ENCODE results near the gene TMEM217. TPM values are rescaled to one million over a fixed set of nuclear protein-coding genes. Genes with fewer than 3 reads are reported as not detected.

Gene TMEM217
- total RNA-seq, 2 donors from 2014 or later = 2.5 to 3.5 TPM

DNA sequence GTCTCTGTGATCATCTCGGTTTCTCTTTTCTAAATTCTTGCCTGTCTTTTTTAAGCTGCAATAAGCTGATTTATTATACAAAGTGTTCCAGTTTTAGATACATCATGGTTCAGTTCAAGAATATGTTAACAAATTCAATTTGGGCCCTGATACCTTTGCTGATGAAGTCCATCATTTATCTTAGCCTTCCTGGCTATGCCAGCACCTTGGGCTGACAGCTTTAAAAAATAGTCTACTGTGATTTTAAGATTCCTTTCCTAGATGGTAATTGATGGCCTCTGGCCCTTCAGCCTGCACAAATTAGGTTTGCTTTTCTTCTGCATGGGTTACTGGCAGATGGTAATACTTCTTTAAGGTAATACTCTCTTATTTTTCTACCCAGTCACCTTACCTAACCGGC is 7.1 kb upstream of the TMEM217 start:
- Mint-ChIP-seq H3K9me3 (no peaks in the 10 kb centered on the region), H3K4me1 (peaks cover 29% of the 10 kb centered on the region), H3K27ac (no peak overlapping the region), H3K36me3 (ENCODE audit: low read depth) (peaks cover 41% of the 10 kb centered on the region), H3K4me3 (no peak overlapping the region), H3K27me3 (no peaks in the 10 kb centered on the region)
- no peak for ATAC-seq (replicated peaks)

DNA sequence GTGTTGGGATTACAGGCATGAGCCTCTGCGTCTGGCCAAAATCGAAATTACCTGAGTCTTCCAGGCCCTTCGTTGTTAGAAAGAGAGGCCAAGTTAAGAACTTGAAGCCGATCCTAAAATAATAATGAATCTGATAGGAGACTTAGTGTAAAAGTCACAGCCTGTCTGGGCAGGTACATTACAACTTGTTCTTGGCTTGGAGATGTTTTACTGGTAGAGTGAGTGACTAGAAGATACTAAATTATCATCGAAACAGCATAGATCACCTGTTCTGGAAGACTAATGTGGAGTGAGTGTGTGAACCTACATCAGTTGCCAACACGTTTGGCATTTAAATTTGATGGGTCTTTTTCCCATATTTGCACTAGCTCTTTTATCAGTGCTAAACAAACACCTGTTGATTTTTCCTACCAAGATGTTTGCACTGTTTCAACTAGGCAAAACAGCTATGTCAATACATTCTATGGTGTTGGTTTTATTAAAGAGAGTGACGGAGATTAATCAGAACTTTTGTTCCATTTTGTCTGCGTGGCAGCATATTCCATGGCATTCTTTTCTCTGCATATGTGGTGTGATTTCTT is 4.6 kb upstream of the TMEM217 start:
- Mint-ChIP-seq H3K4me3 (no peak overlapping the region), H3K27ac (no peak overlapping the region), H3K4me1 (peaks cover 40% of the 10 kb centered on the region), H3K27me3 (no peaks in the 10 kb centered on the region), H3K9me3 (no peaks in the 10 kb centered on the region), H3K36me3 (ENCODE audit: low read depth) (peaks cover 21% of the 10 kb centered on the region)
- no peak for ATAC-seq (replicated peaks)

DNA sequence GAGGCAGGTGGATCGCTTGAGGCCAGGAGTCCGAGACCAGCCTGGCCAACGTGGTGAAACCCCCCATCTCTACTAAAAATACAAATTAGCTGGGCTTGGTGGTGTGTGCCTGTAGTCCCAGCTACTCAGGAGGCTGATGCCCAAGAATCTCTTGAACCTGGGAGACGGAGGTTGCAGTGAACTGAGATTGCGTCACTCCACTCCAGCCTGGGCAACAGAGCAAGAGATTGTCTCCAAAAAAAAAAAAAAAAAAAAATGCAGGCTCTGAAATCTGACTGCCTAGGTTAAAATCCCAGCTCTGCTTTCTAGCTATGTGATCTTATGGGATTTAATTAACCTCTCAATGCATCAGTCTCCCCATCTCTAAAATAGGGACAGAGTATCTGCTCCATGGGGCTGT is 3.3 kb upstream of the TMEM217 start:
- H3K36me3 Mint-ChIP-seq (ENCODE audit: low read depth) = peaks cover 21% of the 10 kb centered on the region
- H3K4me1 Mint-ChIP-seq = peaks cover 40% of the 10 kb centered on the region
- peak overlapping the region; percentile 86 for H3K4me3 Mint-ChIP-seq
- no peak overlapping the region for H3K27ac Mint-ChIP-seq
- no peaks in the 10 kb centered on the region for H3K9me3 Mint-ChIP-seq
- H3K27me3 Mint-ChIP-seq = no peaks in the 10 kb centered on the region
- ATAC-seq (replicated peaks) = no peak

DNA sequence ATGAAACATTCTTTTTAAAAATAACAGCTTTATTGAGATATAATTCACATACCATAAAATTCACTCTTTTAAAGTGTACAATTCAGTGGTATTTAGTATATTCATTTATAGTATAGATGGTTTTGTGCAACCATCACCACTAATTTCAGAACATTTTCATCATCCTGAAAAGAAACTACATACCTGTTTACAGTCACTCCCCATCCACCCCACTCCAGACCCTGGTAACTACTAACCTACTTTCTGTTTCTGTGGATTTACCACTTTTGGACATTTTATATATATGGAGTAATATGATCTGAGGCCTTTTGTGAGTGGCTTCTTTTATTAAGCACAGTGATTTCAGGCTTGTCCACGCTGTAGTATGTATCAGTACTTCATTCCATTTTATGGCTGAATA is 2.5 kb upstream of the TMEM217 start:
- H3K9me3 Mint-ChIP-seq = no peaks in the 10 kb centered on the region
- H3K4me1 Mint-ChIP-seq = peaks cover 36% of the 10 kb centered on the region
- ATAC-seq (replicated peaks) = peak; percentile 30
- H3K27ac Mint-ChIP-seq = no peak overlapping the region
- peaks cover 21% of the 10 kb centered on the region for H3K36me3 Mint-ChIP-seq (ENCODE audit: low read depth)
- peak overlapping the region; percentile 86 for H3K4me3 Mint-ChIP-seq
- H3K27me3 Mint-ChIP-seq = no peaks in the 10 kb centered on the region

DNA sequence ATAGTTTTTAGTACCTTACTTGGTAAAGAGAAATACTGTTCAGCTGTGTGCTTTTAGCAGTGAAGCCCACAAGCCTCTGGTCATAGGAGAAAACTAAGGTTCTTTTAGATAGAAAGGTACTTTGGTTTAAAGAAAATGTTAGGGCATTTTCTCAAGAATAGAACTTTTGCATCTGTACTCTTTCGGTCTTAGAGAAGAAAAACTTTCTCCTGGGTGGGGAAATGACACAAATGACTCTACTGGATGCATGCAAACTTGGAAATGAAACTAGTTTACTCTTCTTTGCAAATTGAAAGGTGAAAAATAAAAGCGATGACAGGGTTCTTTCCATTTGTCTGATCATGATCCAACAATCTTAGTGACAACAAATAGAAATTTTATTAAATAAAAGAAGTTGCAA is 2.1 kb upstream of the TMEM217 start:
- H3K9me3 Mint-ChIP-seq = no peaks in the 10 kb centered on the region
- no peaks in the 10 kb centered on the region for H3K27me3 Mint-ChIP-seq
- peaks cover 21% of the 10 kb centered on the region for H3K36me3 Mint-ChIP-seq (ENCODE audit: low read depth)
- H3K4me1 Mint-ChIP-seq = peaks cover 33% of the 10 kb centered on the region
- H3K4me3 Mint-ChIP-seq = peak overlapping the region; percentile 86
- peak; percentile 17 for ATAC-seq (replicated peaks)
- peak overlapping the region; percentile 86 for H3K27ac Mint-ChIP-seq

DNA sequence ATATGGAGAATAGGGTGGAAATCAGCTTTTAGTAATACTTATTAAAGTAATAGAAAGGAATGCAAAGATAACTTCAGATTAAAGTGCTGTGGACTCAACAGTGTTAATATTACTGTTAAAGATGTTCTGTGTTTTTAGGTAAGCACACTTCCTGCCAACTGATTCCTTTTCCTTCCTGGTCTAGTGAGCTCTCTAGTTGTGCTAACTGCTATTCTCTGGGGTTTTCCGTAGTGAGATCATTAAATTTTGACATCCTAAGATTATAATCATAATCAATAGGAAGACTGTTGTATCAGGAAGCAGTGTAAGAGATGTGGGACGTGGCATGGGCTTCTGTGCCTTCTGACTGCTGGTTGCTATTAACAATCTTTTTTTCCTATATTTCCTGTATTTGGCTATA is 1.2 kb upstream of the TMEM217 start:
- Mint-ChIP-seq H3K4me3 (peak overlapping the region; percentile 86), H3K27me3 (no peaks in the 10 kb centered on the region), H3K36me3 (ENCODE audit: low read depth) (peaks cover 18% of the 10 kb centered on the region), H3K4me1 (peaks cover 25% of the 10 kb centered on the region), H3K9me3 (no peaks in the 10 kb centered on the region), H3K27ac (peak overlapping the region; percentile 86)
- peak; percentile 4 for ATAC-seq (replicated peaks)

DNA sequence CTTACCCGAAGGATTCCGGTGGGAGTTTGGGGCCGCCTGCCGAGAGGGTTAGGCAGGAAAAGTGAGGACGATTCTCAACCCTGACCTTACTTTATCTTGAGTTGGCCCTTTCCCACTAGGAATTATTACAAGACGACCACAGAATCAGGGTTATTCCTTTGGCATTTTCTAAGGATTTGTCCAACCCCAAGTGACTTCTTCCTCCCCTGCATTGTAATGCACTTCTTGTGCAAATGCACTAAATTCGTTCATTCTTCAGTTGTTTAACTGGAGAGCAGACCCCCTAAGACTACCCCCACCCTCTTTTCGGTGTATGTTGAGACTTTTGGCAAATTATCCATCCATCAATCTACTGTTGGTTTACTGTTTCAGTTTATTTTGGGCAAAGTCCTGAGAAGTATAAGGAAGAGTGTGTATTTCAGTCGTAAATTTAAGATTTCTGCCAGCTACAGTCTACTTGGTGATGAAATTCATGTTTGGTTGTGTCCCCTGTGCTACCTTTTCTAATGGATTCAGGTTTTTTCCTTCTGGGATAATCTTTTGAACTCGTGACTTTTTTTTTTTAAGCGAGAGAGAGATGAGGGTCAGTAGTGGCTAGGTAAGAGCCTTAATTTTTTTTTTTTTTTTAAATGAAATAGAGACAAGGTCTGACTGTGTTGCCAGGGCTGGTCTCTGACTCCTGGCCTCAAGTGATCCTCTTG is 611 bp upstream of the TMEM217 start:
- Mint-ChIP-seq H3K4me1 (peaks cover 25% of the 10 kb centered on the region), H3K36me3 (ENCODE audit: low read depth) (peaks cover 12% of the 10 kb centered on the region), H3K4me3 (peak overlapping the region; percentile 86), H3K27me3 (no peaks in the 10 kb centered on the region), H3K27ac (peak overlapping the region; percentile 86), H3K9me3 (no peaks in the 10 kb centered on the region)
- ATAC-seq (replicated peaks) = no peak

DNA sequence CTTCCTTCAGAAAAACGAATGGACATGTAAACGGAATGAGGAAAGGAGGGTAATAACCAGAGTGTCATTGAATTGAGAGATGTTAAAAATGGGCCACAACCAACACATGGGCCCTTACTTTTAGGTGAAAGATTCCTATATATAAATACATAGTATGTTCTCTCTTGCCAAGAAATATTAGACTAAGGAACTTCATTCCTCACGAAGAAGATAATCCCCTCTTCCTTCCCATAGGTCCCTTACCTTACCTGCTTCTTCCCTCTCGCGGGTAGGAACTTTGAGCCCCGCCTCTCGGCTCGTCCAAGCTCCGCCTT is 667 bp downstream of the TMEM217 start:
- H3K4me3 Mint-ChIP-seq = peak overlapping the region; percentile 86
- ATAC-seq (replicated peaks) = no peak
- no peaks in the 10 kb centered on the region for H3K9me3 Mint-ChIP-seq
- H3K4me1 Mint-ChIP-seq = peaks cover 21% of the 10 kb centered on the region
- H3K36me3 Mint-ChIP-seq (ENCODE audit: low read depth) = peaks cover under 1% of the 10 kb centered on the region
- H3K27me3 Mint-ChIP-seq = peaks cover 4% of the 10 kb centered on the region
- H3K27ac Mint-ChIP-seq = peak overlapping the region; percentile 86

DNA sequence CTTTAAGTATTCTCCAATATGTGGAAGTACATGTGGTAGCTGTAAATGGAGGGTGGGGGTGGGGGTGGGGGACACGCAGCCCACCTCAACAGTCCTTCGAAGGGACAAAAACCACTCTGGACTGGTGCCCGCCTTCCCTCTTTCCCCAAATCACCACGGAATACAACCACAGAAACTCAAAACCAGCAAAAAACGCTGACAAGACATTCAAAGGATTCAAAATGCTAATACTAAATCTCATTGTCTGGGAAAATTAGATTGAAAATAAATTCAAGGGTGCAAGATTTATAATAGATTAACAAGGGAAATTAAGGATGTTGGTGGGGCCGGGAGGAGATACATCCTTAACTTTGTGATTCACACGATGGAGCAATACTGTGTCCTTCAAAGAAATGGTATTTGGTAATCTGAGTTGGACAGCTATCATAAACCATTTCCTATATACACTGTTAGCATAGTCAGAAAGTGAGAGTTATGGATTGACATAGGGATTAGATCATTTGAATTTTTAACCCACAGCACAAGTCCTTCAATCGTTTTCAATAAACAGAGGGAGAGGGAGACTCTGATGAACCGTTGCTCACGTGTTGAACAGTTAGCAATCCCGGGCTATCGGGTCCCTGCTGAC is 1.1 kb downstream of the TMEM217 start:
- Mint-ChIP-seq H3K4me1 (peaks cover 20% of the 10 kb centered on the region), H3K4me3 (peak overlapping the region; percentile 86), H3K27me3 (peaks cover 4% of the 10 kb centered on the region), H3K36me3 (ENCODE audit: low read depth) (no peaks in the 10 kb centered on the region), H3K9me3 (no peaks in the 10 kb centered on the region), H3K27ac (peak overlapping the region; percentile 86)
- no peak for ATAC-seq (replicated peaks)

DNA sequence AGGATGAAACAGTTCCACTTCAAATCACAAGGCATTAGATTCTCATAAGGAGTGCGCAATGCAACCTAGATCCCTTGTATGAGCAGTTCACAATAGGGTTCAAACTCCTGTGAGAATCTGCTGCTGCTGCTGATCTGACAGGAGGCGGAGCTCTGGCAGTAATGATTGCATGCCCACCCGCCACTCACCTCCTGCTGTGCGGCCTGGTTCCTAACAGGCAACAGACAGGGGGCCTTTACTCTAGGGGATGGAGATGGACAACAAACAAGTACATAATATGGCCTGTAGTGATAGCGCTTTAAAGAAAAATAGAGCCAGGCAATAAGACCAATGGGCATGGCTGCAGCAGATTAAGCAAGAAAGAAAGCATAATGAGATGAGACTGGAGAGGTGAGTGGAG is 3.1 kb downstream of the TMEM217 start:
- Mint-ChIP-seq H3K27ac (no peak overlapping the region), H3K4me1 (peaks cover 18% of the 10 kb centered on the region), H3K36me3 (ENCODE audit: low read depth) (no peaks in the 10 kb centered on the region), H3K4me3 (no peak overlapping the region), H3K9me3 (no peaks in the 10 kb centered on the region), H3K27me3 (peaks cover 4% of the 10 kb centered on the region)
- ATAC-seq (replicated peaks) = no peak

DNA sequence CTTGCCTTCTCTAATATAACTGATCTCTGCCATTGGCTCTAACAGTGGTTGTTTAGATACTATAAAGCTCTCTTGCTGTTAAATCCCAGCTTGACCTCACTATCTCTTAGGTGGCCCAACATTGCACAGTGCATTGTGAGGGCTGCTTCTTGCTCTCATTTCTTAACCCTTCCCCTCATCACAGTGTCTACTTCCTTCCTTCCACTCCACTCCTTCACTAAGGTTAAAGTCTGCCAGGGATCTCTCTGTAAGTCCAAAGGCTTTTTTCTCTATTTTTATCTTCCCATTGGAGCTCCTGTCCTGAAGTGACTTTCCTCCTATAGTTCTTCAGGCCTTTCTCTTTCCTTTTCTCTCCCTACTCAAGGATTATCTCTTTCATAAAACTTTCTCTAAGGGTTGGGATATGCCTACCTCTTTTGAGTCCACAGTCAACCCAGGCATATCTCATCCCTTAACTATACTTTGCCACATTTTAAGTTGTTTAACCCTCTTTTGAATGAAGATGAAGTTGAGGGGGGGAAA is 4.4 kb downstream of the TMEM217 start:
- peaks cover 6% of the 10 kb centered on the region for H3K4me1 Mint-ChIP-seq
- no peaks in the 10 kb centered on the region for H3K36me3 Mint-ChIP-seq (ENCODE audit: low read depth)
- H3K9me3 Mint-ChIP-seq = no peaks in the 10 kb centered on the region
- ATAC-seq (replicated peaks) = no peak
- peaks cover 4% of the 10 kb centered on the region for H3K27me3 Mint-ChIP-seq
- H3K4me3 Mint-ChIP-seq = no peak overlapping the region
- H3K27ac Mint-ChIP-seq = no peak overlapping the region

DNA sequence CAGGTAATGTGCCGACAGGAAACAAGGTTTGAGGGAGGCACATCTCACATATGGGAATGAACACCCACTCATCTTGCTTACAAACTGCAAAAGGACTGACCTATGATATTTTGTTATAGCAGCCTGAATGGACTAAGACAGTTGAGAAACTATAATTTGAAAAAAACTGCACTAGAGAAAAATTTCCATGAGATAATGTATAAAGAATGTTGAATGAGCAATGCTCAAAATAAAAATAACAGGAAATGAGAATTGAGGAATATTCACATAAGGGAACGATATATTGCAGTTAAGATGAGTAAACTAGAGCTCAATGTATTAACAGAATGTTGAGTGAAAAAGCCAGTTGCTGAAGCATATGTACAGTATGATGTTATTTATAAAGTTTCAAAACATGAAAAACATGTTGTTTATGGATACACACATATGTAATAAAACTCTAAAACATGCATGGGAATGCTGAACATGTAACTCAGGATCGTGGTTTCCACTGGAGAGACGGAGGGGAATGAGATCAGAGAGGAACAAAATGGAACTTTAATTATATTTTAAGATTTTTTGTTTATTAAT is 6.6 kb downstream of the TMEM217 start:
- no peak for ATAC-seq (replicated peaks)

DNA sequence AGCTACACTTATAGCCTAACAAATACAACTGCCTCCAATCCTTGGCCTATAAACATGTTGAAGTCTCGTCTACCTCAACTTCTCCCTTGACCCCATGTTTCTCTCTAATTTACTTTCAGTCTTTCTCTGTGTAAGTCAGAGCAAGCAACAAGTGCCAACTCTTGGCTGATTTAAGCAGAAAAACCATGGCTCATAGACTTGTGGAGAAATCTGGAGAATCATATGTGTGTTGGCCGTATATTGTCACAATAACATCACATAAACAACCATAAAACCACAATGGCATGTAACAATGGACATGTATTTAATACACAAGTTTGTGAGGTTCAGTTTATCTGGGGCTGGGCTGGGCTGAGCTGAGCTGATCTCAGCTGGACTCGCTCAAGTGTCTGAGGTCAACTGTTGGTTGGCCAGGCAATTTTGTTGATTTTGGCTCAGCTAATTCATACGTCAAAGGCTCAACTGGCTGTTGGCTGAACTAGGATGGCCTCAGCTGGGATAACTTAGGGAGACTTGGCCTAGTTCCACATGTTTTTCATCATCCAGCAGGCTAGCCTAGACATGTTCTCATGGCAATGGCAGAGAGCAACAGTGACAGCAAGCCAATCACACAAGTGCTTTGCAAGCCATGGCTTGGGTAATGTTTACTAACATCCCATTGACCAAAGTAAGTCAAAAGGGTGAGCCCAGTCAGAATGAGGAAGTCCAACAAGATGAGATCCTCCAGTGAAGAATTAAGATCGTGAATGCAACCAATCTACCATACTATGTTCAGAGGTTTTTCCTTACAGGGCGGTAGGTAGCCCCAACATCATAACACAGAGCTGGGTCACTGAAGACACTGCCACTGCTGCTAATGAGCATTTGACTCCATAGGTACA is 13.3 kb downstream of the TMEM217 start:
- Mint-ChIP-seq H3K4me3 (no peak overlapping the region), H3K27me3 (peaks cover 3% of the 10 kb centered on the region), H3K4me1 (peaks cover 21% of the 10 kb centered on the region), H3K36me3 (ENCODE audit: low read depth) (no peaks in the 10 kb centered on the region), H3K9me3 (no peaks in the 10 kb centered on the region), H3K27ac (no peak overlapping the region)
- no peak for ATAC-seq (replicated peaks)

More for the DNA sequence above, 6.6 kb downstream of the TMEM217 start:
- no peak overlapping the region for H3K27ac Mint-ChIP-seq
- peaks cover 4% of the 10 kb centered on the region for H3K27me3 Mint-ChIP-seq
- H3K4me3 Mint-ChIP-seq = no peak overlapping the region
- H3K4me1 Mint-ChIP-seq = peaks cover 3% of the 10 kb centered on the region
- no peaks in the 10 kb centered on the region for H3K36me3 Mint-ChIP-seq (ENCODE audit: low read depth)
- H3K9me3 Mint-ChIP-seq = no peaks in the 10 kb centered on the region

DNA sequence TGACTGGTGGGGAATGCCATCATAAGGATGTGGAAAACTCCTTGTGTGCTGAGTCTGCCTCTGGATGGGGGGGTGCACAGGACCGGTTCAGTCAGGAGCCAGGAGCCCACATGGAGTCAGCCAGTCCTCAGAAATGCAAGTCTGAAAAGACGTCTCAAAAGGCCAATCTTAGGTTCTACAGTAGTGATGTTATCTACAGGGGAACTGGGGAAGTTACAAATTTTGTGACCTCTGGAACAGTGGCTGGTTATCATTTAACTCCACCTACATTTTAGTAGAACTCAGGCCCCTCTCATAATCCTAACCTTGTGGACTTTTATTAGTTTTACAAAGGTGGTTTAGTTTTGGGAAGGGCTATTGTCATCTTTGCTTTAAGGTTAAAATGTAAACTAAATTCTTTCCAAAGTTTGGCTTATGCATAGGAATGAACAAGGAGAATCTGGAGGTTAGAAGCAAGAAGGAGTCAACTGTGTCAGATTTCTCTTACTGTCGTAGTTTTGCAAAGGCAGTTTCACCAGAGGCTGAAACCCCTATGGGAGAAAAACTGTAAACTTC is 14.1 kb downstream of the TMEM217 start:
- peaks cover 3% of the 10 kb centered on the region for H3K27me3 Mint-ChIP-seq

More for the DNA sequence above, 14.1 kb downstream of the TMEM217 start:
- H3K4me3 Mint-ChIP-seq = no peak overlapping the region
- no peak overlapping the region for H3K27ac Mint-ChIP-seq
- ATAC-seq (replicated peaks) = no peak
- H3K36me3 Mint-ChIP-seq (ENCODE audit: low read depth) = no peaks in the 10 kb centered on the region
- no peaks in the 10 kb centered on the region for H3K9me3 Mint-ChIP-seq
- peaks cover 24% of the 10 kb centered on the region for H3K4me1 Mint-ChIP-seq

All from activated T-helper 17 cell treated with anti-CD3 and anti-CD28 coated beads, Interleukin-2, amount 50 U/mL, for 72 hours (primary cell).